ENCODE results near the gene COMMD1.
"Not testable (repeated sequence)": the region's sequence is repeated elsewhere in the genome, so short reads cannot be mapped to it uniquely, and the experiment has no call there.

The COMMD1 gene

GRCh38 chr2:61966087-61966727 lies 60.7 kb downstream of the COMMD1 start:
- DNase-seq (ENCODE audit: low read depth), result no peak

- no peak for DNase-seq (ENCODE audit: low read depth)
These were observed 61.8 kb downstream of the COMMD1 start for GRCh38 chr2:61967262-61967661.

- no peak for DNase-seq (ENCODE audit: low read depth)
These were observed 63.9 kb downstream of the COMMD1 start for GRCh38 chr2:61969376-61969775.

- no peak for DNase-seq (ENCODE audit: low read depth)
These were observed 65.5 kb downstream of the COMMD1 start for GRCh38 chr2:61970807-61971556.

- DNase-seq (ENCODE audit: low read depth), result no peak
These were observed 73.0 kb downstream of the COMMD1 start for GRCh38 chr2:61978522-61978921.

- no peak for DNase-seq (ENCODE audit: low read depth)
These were observed 75.3 kb downstream of the COMMD1 start for GRCh38 chr2:61980758-61981157.

GRCh38 chr2:61984682-61985081 lies 79.2 kb downstream of the COMMD1 start:
- DNase-seq (ENCODE audit: low read depth), result no peak

GRCh38 chr2:61988462-61989366 lies 83.2 kb downstream of the COMMD1 start:
- no peak for DNase-seq (ENCODE audit: low read depth)

GRCh38 chr2:61993422-61994024 lies 88.0 kb downstream of the COMMD1 start:
- no peak for DNase-seq (ENCODE audit: low read depth)

- no peak for DNase-seq (ENCODE audit: low read depth)
These were observed 89.1 kb downstream of the COMMD1 start for GRCh38 chr2:61994531-61994930.

- DNase-seq (ENCODE audit: low read depth), result no peak
These were observed 89.6 kb downstream of the COMMD1 start for GRCh38 chr2:61995065-61995464.

GRCh38 chr2:61995515-61995914 lies 90.0 kb downstream of the COMMD1 start:
- no peak for DNase-seq (ENCODE audit: low read depth)

- no peak for DNase-seq (ENCODE audit: low read depth)
These were observed 93.0 kb downstream of the COMMD1 start for GRCh38 chr2:61998426-61998825.

GRCh38 chr2:62000538-62000937 lies 95.1 kb downstream of the COMMD1 start:
- no peak for DNase-seq (ENCODE audit: low read depth)

GRCh38 chr2:62001431-62001830 lies 96.0 kb downstream of the COMMD1 start:
- no peak for DNase-seq (ENCODE audit: low read depth)

GRCh38 chr2:62004428-62004827 lies 99.0 kb downstream of the COMMD1 start:
- not testable (repeated sequence) for DNase-seq (ENCODE audit: low read depth)

- DNase-seq (ENCODE audit: low read depth), result no peak
These were observed 102.1 kb downstream of the COMMD1 start for GRCh38 chr2:62007555-62007954.

GRCh38 chr2:62010632-62011256 lies 105.3 kb downstream of the COMMD1 start:
- DNase-seq (ENCODE audit: low read depth), result no peak

GRCh38 chr2:62013641-62014040 lies 108.2 kb downstream of the COMMD1 start:
- DNase-seq (ENCODE audit: low read depth), result no peak

GRCh38 chr2:62014102-62014501 lies 108.6 kb downstream of the COMMD1 start:
- no peak for DNase-seq (ENCODE audit: low read depth)

- DNase-seq (ENCODE audit: low read depth), result no peak
These were observed 111.5 kb downstream of the COMMD1 start for GRCh38 chr2:62016957-62017356.

GRCh38 chr2:62029910-62030309 lies 124.4 kb downstream of the COMMD1 start:
- no peak for DNase-seq (ENCODE audit: low read depth)

Data from stimulated activated CD8-positive, alpha-beta memory T cell treated with anti-CD3 and anti-CD28 coated beads, Interleukin-4, amount 100 ng/mL, for 24 hours (primary cell).